Osteoblast (primary cell): Measurements from ENCODE around the gene GRM1. TPM values are rescaled to one million over a fixed set of nuclear protein-coding genes. Genes with fewer than 3 reads are reported as not detected.

Source experiments
- DNase-seq: peaks from one replicate; pipeline ENCODE4 v3.0.0; 2011; ENCODE audit warnings: low spot score, mixed read lengths; ENCODE audit not compliant: insufficient read length; ENCODE audit errors: missing footprints
- H2AFZ ChIP-seq: 2 replicates; pipeline ENCODE4 v1.6.0; 2011; ENCODE audit warnings: mild to moderate bottlenecking, low read length
- H3K27ac ChIP-seq: 2 replicates; pipeline ENCODE4 v1.5.1; 2011; ENCODE audit warnings: mild to moderate bottlenecking, low read depth, low read length, moderate library complexity
- H3K27me3 ChIP-seq: 2 replicates; pipeline ENCODE4 v1.6.0; 2012; ENCODE audit warnings: mild to moderate bottlenecking, control low read depth, inconsistent platforms, low read length, moderate library complexity; ENCODE audit not compliant: insufficient read depth
- H3K36me3 ChIP-seq: 2 replicates; pipeline ENCODE4 v1.5.1; 2011; ENCODE audit warnings: mild to moderate bottlenecking, low read length, control low read depth, moderate library complexity; ENCODE audit not compliant: insufficient read depth
- H3K4me1 ChIP-seq: 2 replicates; pipeline ENCODE4 v1.5.1; 2011; ENCODE audit warnings: mild to moderate bottlenecking, low read length, control low read depth, moderate library complexity; ENCODE audit not compliant: insufficient read depth
- H3K4me2 ChIP-seq: 2 replicates; pipeline ENCODE4 v1.6.0; 2011; ENCODE audit warnings: mild to moderate bottlenecking, low read length; ENCODE audit not compliant: insufficient read depth
- H3K4me3 ChIP-seq: fragments of 200-600 bp; sonication (generic); 3 replicates; pipeline ENCODE4 v1.5.1; 2012; ENCODE audit warnings: mild to moderate bottlenecking, low read length, inconsistent platforms; ENCODE audit not compliant: insufficient read depth
- H3K79me2 ChIP-seq: 2 replicates; pipeline ENCODE4 v1.6.0; 2012; ENCODE audit warnings: mild to moderate bottlenecking, low read length, control low read depth, inconsistent platforms; ENCODE audit not compliant: insufficient read depth
- H3K9me3 ChIP-seq: 2 replicates; pipeline ENCODE4 v1.5.1; 2011; ENCODE audit warnings: low read depth, low read length, control low read depth
- H4K20me1 ChIP-seq: 2 replicates; pipeline ENCODE4 v1.6.0; 2012; ENCODE audit warnings: mild to moderate bottlenecking, low read length, control low read depth; ENCODE audit not compliant: insufficient read depth
- CTCF ChIP-seq: IDR thresholded peaks from 2 replicates; pipeline ENCODE4 v1.5.1; 2011; ENCODE audit warnings: mild to moderate bottlenecking, low read depth, low read length, moderate library complexity; ENCODE audit errors: extremely low read depth
- total RNA-seq: library from RNA; depleted of rRNA; stranded (reverse); fragments of >200 nt; gene quantifications from 2 replicates; pipeline ENCODE4 v1.2.3, GENCODE V29; 2012

The GRM1 gene
- total RNA-seq, 1 donor = under 0.01 TPM

- no peaks in the 10 kb centered on the region for H3K36me3 ChIP-seq
- H2AFZ ChIP-seq = no peak overlapping the region
- no peaks in the 10 kb centered on the region for H3K9me3 ChIP-seq
- no peaks in the 10 kb centered on the region for H3K4me1 ChIP-seq
- H3K79me2 ChIP-seq = no peaks in the 10 kb centered on the region
- TF ChIP-seq CTCF = no peak
- no peaks in the 10 kb centered on the region for H3K27me3 ChIP-seq
- no peak overlapping the region for H3K27ac ChIP-seq
- DNase-seq = no peak
- no peak overlapping the region for H3K4me2 ChIP-seq
- no peaks in the 10 kb centered on the region for H4K20me1 ChIP-seq
- H3K4me3 ChIP-seq = no peak overlapping the region
Observed at GRCh38 chr6:146312608-146313007, 283.7 kb downstream of the GRM1 start.

GRCh38 chr6:146315381-146316174 is 286.7 kb downstream of the GRM1 start:
- H3K9me3 ChIP-seq = no peaks in the 10 kb centered on the region
- H3K36me3 ChIP-seq = no peaks in the 10 kb centered on the region
- no peaks in the 10 kb centered on the region for H4K20me1 ChIP-seq
- H3K4me3 ChIP-seq = no peak overlapping the region
- no peak overlapping the region for H3K27ac ChIP-seq
- DNase-seq = no peak
- H3K4me1 ChIP-seq = no peaks in the 10 kb centered on the region
- no peak overlapping the region for H2AFZ ChIP-seq
- no peak for TF ChIP-seq CTCF
- no peak overlapping the region for H3K4me2 ChIP-seq
- H3K79me2 ChIP-seq = no peaks in the 10 kb centered on the region
- H3K27me3 ChIP-seq = no peaks in the 10 kb centered on the region

- H3K4me2 ChIP-seq = no peak overlapping the region
- no peak for DNase-seq
- no peak for TF ChIP-seq CTCF
- no peak overlapping the region for H3K4me3 ChIP-seq
- no peaks in the 10 kb centered on the region for H3K4me1 ChIP-seq
- H3K36me3 ChIP-seq = no peaks in the 10 kb centered on the region
- no peaks in the 10 kb centered on the region for H3K9me3 ChIP-seq
- no peaks in the 10 kb centered on the region for H4K20me1 ChIP-seq
- no peaks in the 10 kb centered on the region for H3K27me3 ChIP-seq
- H2AFZ ChIP-seq = no peak overlapping the region
- H3K27ac ChIP-seq = no peak overlapping the region
- H3K79me2 ChIP-seq = no peaks in the 10 kb centered on the region
Observed at GRCh38 chr6:146316175-146316495, 287.3 kb downstream of the GRM1 start.

- no peak overlapping the region for H3K4me2 ChIP-seq
- H3K36me3 ChIP-seq = no peaks in the 10 kb centered on the region
- H3K4me3 ChIP-seq = no peak overlapping the region
- TF ChIP-seq CTCF = no peak
- no peaks in the 10 kb centered on the region for H3K79me2 ChIP-seq
- no peaks in the 10 kb centered on the region for H4K20me1 ChIP-seq
- DNase-seq = no peak
- H3K27ac ChIP-seq = no peak overlapping the region
- H3K27me3 ChIP-seq = no peaks in the 10 kb centered on the region
- no peak overlapping the region for H2AFZ ChIP-seq
- H3K9me3 ChIP-seq = no peaks in the 10 kb centered on the region
- H3K4me1 ChIP-seq = no peaks in the 10 kb centered on the region
Observed at GRCh38 chr6:146331013-146331412, 302.2 kb downstream of the GRM1 start.
